Stimulated activated memory B cell treated with anti-CD40 and anti-IgM and Interleukin-4, amounts not matched to agents 10 μg/mL and 1 μg/mL and 100 μg/mL, for 72 hours (primary cell): ENCODE measurements around the gene MTMR10.

Experiments
- ATAC-seq: fragments of 150-1000 bp; cut with Tn5 transposase; 2 replicates; pipeline ENCODE4 v1.10.0; 2021
- H3K27ac Mint-ChIP-seq: one replicate; pipeline ENCODE4 v1.8.0; 2022; ENCODE audit warnings: mild to moderate bottlenecking, mixed read lengths
- H3K27me3 Mint-ChIP-seq: one replicate; pipeline ENCODE4 v1.8.0; 2022; ENCODE audit warnings: mixed read lengths
- H3K36me3 Mint-ChIP-seq: one replicate; pipeline ENCODE4 v1.8.0; 2022; ENCODE audit warnings: mixed read lengths
- H3K4me1 Mint-ChIP-seq: one replicate; pipeline ENCODE4 v1.8.0; 2022; ENCODE audit warnings: mixed read lengths
- H3K4me3 Mint-ChIP-seq: one replicate; pipeline ENCODE4 v1.8.0; 2022; ENCODE audit warnings: mild to moderate bottlenecking, moderate library complexity, mixed read lengths
- H3K9me3 Mint-ChIP-seq: one replicate; pipeline ENCODE4 v1.8.0; 2022; ENCODE audit warnings: mixed read lengths

Gene MTMR10

DNA sequence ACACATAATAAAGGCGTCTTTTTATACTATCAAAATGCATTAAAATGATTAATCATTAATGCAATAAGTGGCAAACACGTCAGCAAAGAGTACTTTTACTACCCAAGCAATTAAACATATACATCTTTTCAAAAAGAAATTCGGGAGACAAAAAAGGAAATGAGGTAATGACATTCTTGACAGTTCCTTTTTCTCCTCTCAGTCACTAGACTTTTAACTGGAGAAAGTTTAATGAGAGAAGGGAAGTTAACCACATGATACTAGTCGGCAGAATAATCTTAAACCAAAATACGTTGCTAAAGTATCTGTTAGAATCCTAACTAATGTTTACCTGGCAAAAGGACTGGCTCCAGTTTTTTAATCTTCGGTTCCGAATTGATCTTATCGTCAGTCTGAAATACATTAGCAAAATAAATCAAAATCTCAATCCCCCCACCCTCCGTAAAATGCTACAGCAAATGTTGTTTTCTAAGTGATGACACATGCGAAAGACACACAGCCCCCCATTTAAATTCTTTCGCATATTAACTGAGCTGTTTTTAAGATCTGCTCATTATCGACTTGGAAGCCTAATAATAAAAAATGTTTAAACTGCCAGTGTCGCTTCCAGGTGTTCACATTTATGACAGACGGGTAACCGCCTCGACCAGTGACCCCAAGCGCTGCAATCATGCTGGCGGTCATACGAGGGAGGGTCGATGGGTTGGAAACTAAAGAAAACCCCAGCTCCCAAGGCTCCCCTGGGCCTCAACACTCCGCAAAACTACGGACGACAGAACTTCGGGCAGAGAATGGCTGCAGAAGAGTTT, 778 bp downstream of the MTMR10 start:
- Mint-ChIP-seq H3K36me3 (peaks cover 11% of the 10 kb centered on the region), H3K4me3 (peak overlapping the region; percentile 99), H3K9me3 (no peaks in the 10 kb centered on the region), H3K27ac (peak overlapping the region; percentile 95), H3K4me1 (peaks cover 42% of the 10 kb centered on the region), H3K27me3 (no peaks in the 10 kb centered on the region)
- no peak for ATAC-seq

DNA sequence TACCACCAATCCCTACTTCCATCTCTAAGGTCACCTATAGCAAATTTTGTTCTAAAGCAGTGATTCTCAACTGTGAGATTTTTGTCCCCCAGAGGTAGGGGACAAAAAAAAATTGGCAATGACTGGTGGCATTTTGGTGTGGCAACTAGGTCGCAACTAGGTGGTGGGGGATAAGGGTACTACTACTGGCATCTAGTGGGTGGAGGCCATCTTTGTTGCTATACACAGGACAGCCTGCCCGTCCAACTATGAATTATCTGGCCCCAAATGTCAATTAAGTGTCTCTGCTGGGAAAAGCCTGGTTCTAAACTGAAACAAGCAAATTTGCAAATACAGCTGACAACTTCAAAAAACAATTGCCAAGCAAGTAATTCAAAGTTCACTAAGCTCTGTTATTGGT, 1.4 kb downstream of the MTMR10 start:
- Mint-ChIP-seq H3K27me3 (no peaks in the 10 kb centered on the region), H3K4me1 (peaks cover 48% of the 10 kb centered on the region), H3K4me3 (peak overlapping the region; percentile 99), H3K36me3 (peaks cover 14% of the 10 kb centered on the region), H3K27ac (peak overlapping the region; percentile 95), H3K9me3 (no peaks in the 10 kb centered on the region)
- ATAC-seq: no peak

- H3K36me3 Mint-ChIP-seq: peaks cover 50% of the 10 kb centered on the region
- peak overlapping the region; percentile 59 for H3K4me3 Mint-ChIP-seq
- H3K27me3 Mint-ChIP-seq: no peaks in the 10 kb centered on the region
- peak overlapping the region; percentile 81 for H3K27ac Mint-ChIP-seq
- ATAC-seq: peak; percentile 66
- H3K9me3 Mint-ChIP-seq: no peaks in the 10 kb centered on the region
- H3K4me1 Mint-ChIP-seq: peaks cover 76% of the 10 kb centered on the region
Observed at GRCh38 chr15:30985081-30985531, 6.3 kb downstream of the MTMR10 start.

DNA sequence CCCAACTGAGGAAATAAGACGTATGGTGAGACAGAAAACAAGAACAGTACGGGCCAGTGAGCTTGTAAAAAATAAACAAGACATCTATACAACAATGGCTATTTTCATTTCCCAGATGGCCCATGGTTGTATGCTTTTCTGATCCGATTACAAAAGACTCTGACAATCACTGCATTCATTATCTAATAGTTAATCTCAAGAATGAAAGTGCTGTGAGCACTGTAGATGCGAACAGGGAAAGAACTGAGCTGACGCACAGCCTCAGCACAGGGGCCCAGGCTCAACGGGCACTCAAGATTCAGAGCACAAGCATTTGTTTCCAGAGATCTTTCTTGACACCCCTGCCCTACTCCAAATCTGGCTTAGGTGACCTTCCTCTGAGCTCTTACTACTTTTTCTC, 6.9 kb downstream of the MTMR10 start:
- H3K36me3 Mint-ChIP-seq: peaks cover 56% of the 10 kb centered on the region

DNA sequence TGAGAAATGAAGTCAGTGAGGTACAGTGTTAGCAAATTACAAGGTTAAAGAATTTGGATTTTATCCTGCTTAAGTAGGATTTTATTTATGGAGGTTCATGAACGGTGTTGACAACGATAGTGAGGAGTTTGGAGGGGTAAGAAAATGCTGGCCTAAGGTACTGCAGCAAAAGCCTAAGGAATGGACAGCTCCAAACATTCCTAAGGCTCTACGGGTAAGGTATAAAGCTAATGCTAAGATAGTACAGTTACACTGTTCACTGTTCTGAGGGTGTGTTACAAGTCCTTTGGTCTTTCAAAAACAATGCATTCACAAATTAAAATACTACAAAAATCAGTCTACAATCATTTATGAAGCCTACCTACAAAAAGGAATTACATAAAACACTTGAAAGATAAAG, 7.3 kb downstream of the MTMR10 start:
- Mint-ChIP-seq H3K27me3 (no peaks in the 10 kb centered on the region), H3K9me3 (peaks cover 4% of the 10 kb centered on the region), H3K4me1 (peaks cover 79% of the 10 kb centered on the region), H3K27ac (peak overlapping the region; percentile 81), H3K4me3 (peak overlapping the region; percentile 59), H3K36me3 (peaks cover 60% of the 10 kb centered on the region)
- ATAC-seq: no peak

More for the DNA sequence above, 6.9 kb downstream of the MTMR10 start:
- H3K4me1 Mint-ChIP-seq: peaks cover 76% of the 10 kb centered on the region
- H3K27me3 Mint-ChIP-seq: no peaks in the 10 kb centered on the region
- peak overlapping the region; percentile 59 for H3K4me3 Mint-ChIP-seq
- peaks cover under 1% of the 10 kb centered on the region for H3K9me3 Mint-ChIP-seq
- ATAC-seq: peak; percentile 60
- peak overlapping the region; percentile 81 for H3K27ac Mint-ChIP-seq

GRCh38 chr15:30979457-30979856, 12.0 kb downstream of the MTMR10 start:
- H3K27me3 Mint-ChIP-seq: no peaks in the 10 kb centered on the region
- peak overlapping the region; percentile 78 for H3K27ac Mint-ChIP-seq
- H3K36me3 Mint-ChIP-seq: peaks cover 54% of the 10 kb centered on the region
- peak; percentile 71 for ATAC-seq
- H3K9me3 Mint-ChIP-seq: peaks cover 4% of the 10 kb centered on the region
- H3K4me3 Mint-ChIP-seq: peak overlapping the region; percentile 15
- peaks cover 66% of the 10 kb centered on the region for H3K4me1 Mint-ChIP-seq

DNA sequence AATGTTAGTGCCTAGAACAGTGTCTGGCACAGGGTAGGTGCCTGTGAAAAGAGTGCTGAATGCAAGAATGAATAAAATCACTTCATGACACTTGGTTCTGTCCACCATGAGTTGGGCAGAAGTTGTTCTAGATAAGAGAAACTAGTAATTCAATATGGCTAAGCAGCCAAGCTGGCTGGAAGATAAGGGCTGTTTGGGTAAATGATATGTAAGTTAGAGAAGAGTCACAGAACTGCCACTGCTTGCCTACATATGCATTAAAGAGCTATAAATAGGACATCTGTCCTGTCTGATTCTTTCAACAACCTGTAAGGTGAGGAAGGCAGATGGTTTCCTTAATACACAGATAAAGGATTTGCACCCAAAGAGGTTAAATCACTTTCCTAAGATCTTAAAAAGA, 13.1 kb downstream of the MTMR10 start:
- no peak for ATAC-seq
- H3K4me1 Mint-ChIP-seq: peaks cover 54% of the 10 kb centered on the region
- no peak overlapping the region for H3K4me3 Mint-ChIP-seq
- peak overlapping the region; percentile 55 for H3K27ac Mint-ChIP-seq
- H3K9me3 Mint-ChIP-seq: peaks cover 4% of the 10 kb centered on the region
- H3K27me3 Mint-ChIP-seq: no peaks in the 10 kb centered on the region
- H3K36me3 Mint-ChIP-seq: peaks cover 55% of the 10 kb centered on the region

DNA sequence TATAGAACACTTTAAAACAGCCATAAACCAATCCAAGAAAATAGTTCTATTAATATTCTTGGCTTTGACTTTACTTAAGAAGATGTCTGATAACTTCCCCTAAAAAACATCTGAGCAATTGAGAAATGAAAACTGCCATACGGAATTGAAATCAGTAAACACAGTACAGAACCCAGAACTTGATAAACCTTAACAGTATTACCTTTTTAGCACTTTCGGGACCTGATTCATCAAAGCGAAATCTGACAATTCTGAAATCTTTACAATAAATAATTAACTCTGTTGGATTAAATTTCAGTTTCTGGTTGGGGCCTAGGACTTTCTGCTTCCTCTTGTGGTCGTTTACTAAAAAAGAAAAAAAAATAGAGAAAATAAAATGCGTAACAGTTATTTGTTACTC, 17.3 kb downstream of the MTMR10 start:
- Mint-ChIP-seq H3K4me3 (no peak overlapping the region), H3K9me3 (no peaks in the 10 kb centered on the region), H3K36me3 (peaks cover 45% of the 10 kb centered on the region), H3K27ac (no peak overlapping the region), H3K27me3 (no peaks in the 10 kb centered on the region), H3K4me1 (peaks cover 38% of the 10 kb centered on the region)
- ATAC-seq: no peak

- H3K4me1 Mint-ChIP-seq: peaks cover 31% of the 10 kb centered on the region
- peaks cover 47% of the 10 kb centered on the region for H3K36me3 Mint-ChIP-seq
Observed at GRCh38 chr15:30973379-30973778, 18.0 kb downstream of the MTMR10 start.

DNA sequence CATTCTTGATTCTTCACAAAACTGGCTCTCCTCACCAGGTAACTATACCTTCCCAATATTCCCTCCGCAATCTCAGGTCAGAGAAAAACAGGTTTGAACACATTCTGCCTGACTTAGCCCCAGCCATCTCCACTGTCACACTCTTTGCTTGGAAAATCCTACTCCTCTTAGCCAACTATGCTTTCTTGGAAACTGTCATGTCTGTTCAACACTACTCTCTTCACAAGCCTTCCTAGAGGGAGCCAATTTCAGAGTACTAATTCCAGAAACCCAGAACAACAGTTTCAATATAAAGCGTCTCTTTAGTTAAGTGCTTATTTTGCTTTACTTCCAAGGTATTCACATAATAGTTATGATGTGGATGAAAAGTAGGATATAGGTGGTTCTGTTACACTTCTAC, 21.7 kb downstream of the MTMR10 start:
- no peak overlapping the region for H3K4me3 Mint-ChIP-seq
- peak overlapping the region; percentile 74 for H3K27ac Mint-ChIP-seq
- H3K9me3 Mint-ChIP-seq: no peaks in the 10 kb centered on the region
- no peaks in the 10 kb centered on the region for H3K27me3 Mint-ChIP-seq
- H3K4me1 Mint-ChIP-seq: peaks cover 24% of the 10 kb centered on the region
- ATAC-seq: no peak
- peaks cover 51% of the 10 kb centered on the region for H3K36me3 Mint-ChIP-seq

More at GRCh38 chr15:30973379-30973778, 18.0 kb downstream of the MTMR10 start:
- H3K9me3 Mint-ChIP-seq: no peaks in the 10 kb centered on the region
- H3K4me3 Mint-ChIP-seq: no peak overlapping the region
- ATAC-seq: no peak
- H3K27ac Mint-ChIP-seq: no peak overlapping the region
- no peaks in the 10 kb centered on the region for H3K27me3 Mint-ChIP-seq

DNA sequence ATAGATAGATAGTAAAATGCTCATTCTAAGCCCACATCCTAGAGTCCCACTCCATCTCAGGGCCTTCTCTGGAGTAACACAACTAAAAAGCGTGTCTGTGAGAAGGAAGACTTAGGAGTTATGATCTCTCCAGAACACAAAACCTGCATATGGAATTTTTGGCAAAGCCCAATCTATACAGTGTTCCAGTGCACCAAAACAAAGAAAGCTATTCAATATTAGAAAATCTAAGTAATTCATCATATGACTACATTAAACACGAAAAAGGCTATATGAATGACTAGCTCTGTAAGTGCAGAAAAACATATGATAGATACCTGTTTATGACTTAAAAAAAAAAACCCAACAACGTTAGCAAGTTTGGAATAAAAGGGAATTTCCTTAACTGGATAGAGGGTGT, 27.7 kb downstream of the MTMR10 start:
- no peak for ATAC-seq
- Mint-ChIP-seq H3K4me3 (no peak overlapping the region), H3K4me1 (peaks cover 11% of the 10 kb centered on the region), H3K9me3 (no peaks in the 10 kb centered on the region), H3K36me3 (peaks cover 52% of the 10 kb centered on the region), H3K27ac (no peak overlapping the region), H3K27me3 (no peaks in the 10 kb centered on the region)

DNA sequence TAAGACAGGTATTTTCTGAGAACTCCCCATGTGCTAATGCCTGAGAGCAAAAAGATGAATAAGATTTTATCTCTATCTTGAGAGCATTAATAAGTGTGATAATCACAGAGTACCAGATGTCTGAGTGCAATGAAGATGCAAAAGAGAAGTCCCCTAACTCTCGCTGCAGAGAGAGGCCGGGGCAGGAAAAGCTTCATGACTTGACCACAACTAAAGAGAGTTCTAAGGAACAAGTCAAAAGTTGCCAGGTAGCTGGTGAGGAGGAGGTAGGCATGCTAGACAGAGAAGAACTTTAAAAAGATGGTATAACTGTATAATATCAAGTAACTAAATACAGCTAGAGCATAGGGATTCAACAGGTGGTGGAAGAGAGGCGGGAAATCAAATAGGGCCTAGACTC, 28.8 kb downstream of the MTMR10 start:
- peaks cover 56% of the 10 kb centered on the region for H3K36me3 Mint-ChIP-seq
- peak overlapping the region; percentile 59 for H3K27ac Mint-ChIP-seq
- no peaks in the 10 kb centered on the region for H3K27me3 Mint-ChIP-seq
- ATAC-seq: no peak
- H3K9me3 Mint-ChIP-seq: no peaks in the 10 kb centered on the region
- H3K4me3 Mint-ChIP-seq: no peak overlapping the region
- peaks cover 17% of the 10 kb centered on the region for H3K4me1 Mint-ChIP-seq

GRCh38 chr15:30962079-30962478, 29.3 kb downstream of the MTMR10 start:
- peak overlapping the region; percentile 59 for H3K27ac Mint-ChIP-seq
- ATAC-seq: no peak
- no peaks in the 10 kb centered on the region for H3K9me3 Mint-ChIP-seq
- H3K4me3 Mint-ChIP-seq: no peak overlapping the region
- H3K4me1 Mint-ChIP-seq: peaks cover 21% of the 10 kb centered on the region
- peaks cover 62% of the 10 kb centered on the region for H3K36me3 Mint-ChIP-seq
- no peaks in the 10 kb centered on the region for H3K27me3 Mint-ChIP-seq

- H3K27ac Mint-ChIP-seq: peak overlapping the region; percentile 4
- no peak for ATAC-seq
- no peak overlapping the region for H3K4me3 Mint-ChIP-seq
- H3K36me3 Mint-ChIP-seq: peaks cover 77% of the 10 kb centered on the region
- H3K27me3 Mint-ChIP-seq: no peaks in the 10 kb centered on the region
- no peaks in the 10 kb centered on the region for H3K9me3 Mint-ChIP-seq
- H3K4me1 Mint-ChIP-seq: peaks cover 16% of the 10 kb centered on the region
Observed at GRCh38 chr15:30958219-30958618, 33.2 kb downstream of the MTMR10 start.

DNA sequence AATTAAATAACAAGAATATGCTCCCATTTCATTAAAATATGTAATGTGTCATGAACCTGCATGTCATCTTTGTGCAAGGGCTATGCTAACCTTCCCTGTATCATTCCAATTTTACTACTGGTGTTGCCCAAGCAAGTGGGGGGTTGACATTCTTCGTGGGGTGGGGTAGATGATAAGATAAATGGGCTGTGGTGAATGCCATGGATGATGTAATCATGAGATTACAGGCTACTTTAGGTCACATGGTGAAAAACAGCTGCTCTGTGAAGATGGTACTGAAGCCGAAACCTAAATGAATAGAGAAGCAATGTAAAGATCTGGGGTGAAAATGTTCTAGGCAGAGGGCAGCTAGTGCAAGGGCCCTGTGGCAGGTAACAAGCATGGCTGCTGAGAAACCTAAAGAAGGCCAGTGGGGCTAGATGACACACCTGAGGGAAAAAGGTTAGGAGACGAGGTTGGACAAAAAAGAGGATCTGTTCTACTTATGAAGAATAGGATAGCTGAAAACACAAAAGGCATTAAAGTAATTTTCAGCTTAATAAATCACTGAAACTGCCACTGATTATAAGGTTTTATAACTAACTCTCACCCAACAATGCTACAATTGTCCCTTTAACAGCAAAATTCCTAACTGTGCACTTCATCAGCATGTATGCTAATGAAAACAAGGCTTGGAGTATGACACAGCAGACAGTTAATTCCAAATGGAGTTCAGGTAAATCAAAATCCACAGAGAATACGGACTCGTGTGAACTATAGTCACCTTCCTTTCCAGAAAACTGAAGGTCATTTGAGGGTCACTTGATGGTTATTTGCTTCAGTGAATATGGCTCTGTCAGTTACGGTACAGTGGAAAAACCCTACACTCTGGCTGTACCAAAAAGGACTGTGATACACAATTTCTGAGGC, 35.0 kb downstream of the MTMR10 start:
- no peaks in the 10 kb centered on the region for H3K9me3 Mint-ChIP-seq
- H3K36me3 Mint-ChIP-seq: peaks cover 84% of the 10 kb centered on the region

More for the DNA sequence above, 35.0 kb downstream of the MTMR10 start:
- no peak overlapping the region for H3K4me3 Mint-ChIP-seq
- ATAC-seq: no peak
- no peaks in the 10 kb centered on the region for H3K27me3 Mint-ChIP-seq
- peaks cover 12% of the 10 kb centered on the region for H3K4me1 Mint-ChIP-seq
- H3K27ac Mint-ChIP-seq: peak overlapping the region; percentile 13
